ENCODE data around the gene PURB.
"Not testable (repeated sequence)": the region's sequence is repeated elsewhere in the genome, so short reads cannot be mapped to it uniquely, and the experiment has no call there.

Gene PURB

DNA sequence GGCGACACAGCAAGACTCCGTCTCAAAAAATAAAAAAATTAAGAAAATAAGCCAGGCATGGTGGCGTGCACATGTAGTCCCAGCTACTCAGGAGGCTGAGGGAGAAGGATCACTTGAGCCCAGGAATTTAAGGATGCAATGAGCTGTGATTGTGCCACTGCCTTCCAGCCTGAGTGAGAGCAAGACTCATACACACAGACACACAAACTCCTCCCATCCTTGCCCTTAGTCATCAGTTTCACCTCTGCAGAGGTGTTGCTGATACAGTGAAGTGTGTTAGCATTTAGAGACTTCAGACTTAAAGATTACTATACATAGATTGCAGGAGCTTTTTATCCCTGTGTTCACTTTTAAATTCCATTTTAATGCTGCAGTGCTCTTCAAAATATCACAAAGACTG lies 31.9 kb downstream of the PURB start:
- DNase-seq (ENCODE audit: low spot score): no peak

DNA sequence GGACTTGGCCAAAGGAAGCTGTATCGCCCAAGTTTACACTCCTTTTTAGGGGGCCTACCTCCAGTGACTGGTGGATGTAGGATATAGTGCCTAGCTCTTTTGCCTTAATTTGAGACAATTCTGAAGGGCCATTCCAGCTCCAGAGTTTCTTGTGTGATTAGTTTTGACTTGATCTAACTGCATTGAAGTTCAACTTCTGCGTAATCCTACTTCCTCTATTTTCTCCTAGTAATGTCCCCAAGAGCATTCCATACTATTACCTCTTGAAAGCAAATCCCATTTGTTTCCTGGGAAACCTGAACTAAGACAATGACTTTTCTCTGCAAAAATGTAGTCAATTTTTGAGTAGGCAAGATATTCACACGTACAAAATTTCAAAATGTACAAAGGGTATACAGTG lies 32.7 kb downstream of the PURB start:
- no peak for DNase-seq (ENCODE audit: low spot score)

- no peak for DNase-seq (ENCODE audit: low spot score)
Observed at GRCh38 chr7:44849885-44850544, 35.3 kb downstream of the PURB start.

GRCh38 chr7:44849259-44849884 lies 36.0 kb downstream of the PURB start:
- DNase-seq (ENCODE audit: low spot score): no peak

GRCh38 chr7:44847920-44848634 lies 37.3 kb downstream of the PURB start, which contains the start of gene H2AZ2:
Gene H2AZ2 (minus strand): TSS chr7:44848087. CDS start chr7:44847971, 116 bp downstream.
- peak; percentile 100 for DNase-seq (ENCODE audit: low spot score)

DNA sequence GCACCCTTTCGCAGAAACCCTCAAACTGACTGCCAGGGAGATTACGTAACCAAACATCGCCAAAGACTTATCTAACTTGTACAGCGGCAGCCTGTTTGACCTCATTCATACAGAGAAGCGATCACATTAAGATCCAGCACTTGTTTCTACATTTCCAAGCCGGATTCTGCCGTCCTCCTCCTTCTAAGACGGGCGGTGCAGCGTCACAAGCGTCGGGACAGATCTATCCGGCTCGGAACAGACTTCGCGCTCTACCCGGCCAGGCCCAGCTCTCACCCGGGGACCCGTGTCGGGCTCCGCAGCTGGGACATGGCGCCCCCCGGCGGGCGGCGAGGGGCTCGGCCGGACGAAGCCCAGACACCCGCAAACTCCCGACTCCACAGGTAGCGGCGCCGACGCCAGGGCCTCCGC lies 37.8 kb downstream of the PURB start:
- DNase-seq (ENCODE audit: low spot score): peak; percentile 80

DNA sequence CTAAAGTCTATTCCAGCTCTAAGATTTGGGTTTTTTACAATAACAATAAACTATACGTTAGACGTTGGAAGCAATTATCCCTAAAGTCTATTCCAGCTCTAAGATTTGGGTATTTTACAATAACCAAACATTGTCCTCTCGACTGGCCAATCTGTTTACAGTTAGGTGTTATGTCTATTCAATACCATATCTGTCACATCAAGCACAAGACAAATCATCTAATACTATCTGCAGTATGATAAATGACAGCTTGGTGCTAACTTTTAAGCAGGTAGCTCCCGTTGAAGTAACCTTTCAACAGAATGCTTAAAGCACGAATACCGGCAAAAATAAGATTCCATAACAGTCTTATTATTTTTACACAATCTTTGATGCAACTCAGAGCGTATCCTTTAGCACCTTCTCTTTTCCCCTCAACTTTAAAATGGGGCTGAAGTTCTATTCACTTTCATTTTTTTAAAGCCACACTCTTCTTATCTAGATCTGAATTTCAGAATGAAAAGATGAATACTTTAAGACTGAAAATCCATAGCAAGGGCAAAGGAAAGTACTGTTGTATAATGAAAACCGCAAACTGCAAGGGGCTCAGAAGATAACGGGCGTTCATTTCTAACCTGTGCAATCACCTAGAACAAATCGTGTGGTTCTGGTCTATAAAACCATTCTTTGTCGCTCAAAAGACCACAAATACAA lies 38.4 kb downstream of the PURB start:
- DNase-seq (ENCODE audit: low spot score): no peak

DNA sequence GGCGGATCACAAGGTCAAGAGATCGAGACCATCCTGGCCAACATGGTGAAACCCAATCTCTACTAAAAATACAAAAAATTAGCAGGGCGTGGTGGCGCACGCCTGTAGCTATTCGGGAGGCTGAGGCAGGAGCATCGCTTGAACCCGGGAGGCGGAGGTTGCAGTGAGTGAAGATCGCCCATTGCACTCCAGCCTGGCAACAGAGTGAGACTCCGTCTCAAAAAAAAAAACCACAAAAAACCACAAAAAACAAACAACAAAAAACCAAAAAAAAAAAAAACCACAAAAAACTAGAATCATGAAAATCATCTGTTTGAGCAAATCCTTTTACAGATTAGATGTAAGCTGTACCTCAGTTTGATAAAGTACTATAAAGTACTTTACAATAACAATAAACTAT lies 38.9 kb downstream of the PURB start:
- DNase-seq (ENCODE audit: low spot score): not testable (repeated sequence)

DNA sequence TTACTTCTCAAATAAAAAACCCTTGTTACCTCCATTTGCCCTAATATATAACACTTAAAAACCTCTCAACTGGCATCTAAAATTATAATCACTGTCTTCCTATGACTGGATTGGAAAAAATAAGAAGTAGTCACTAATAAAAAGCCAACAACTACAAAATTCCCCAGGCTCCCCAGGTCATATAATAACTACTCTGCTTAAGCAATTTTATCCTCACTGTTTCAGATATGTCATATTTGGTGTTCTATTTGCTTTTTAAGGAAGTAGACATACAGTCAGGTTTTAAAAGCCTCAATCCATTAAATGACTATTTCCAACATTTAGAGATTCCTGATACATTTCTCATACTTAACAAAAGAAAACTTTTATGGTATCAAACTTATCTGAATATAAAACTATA lies 39.9 kb downstream of the PURB start:
- DNase-seq (ENCODE audit: low spot score): no peak

- not testable (repeated sequence) for DNase-seq (ENCODE audit: low spot score)
Observed at GRCh38 chr7:44843440-44843839, 41.9 kb downstream of the PURB start.

- DNase-seq (ENCODE audit: low spot score): not testable (repeated sequence)
Observed at GRCh38 chr7:44842675-44843074, 42.7 kb downstream of the PURB start.

DNA sequence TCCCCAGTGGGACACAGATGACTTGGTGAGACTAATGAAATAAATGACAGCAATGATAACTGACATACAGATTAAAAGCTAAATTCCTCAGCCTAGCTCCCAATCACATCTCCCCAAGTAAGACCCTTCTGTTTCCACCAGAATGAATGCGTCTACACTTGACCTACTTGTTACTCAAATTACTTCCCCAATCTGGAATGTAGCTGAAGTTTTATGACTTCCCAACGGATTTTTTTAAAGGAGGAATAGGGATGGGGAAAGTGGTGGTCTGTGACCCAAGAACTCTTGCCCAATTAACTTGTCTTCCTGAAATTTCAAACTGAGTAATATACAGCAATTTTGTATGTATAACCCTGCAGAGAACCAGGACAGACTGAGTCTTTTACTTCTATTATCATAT lies 46.6 kb downstream of the PURB start:
- no peak for DNase-seq (ENCODE audit: low spot score)

- no peak for DNase-seq (ENCODE audit: low spot score)
Observed at GRCh38 chr7:44827567-44827966, 57.8 kb downstream of the PURB start.
